HL-60 (cell line): Measurements from ENCODE around the gene SEMA4G.

Source experiments
- DNase-seq, 2 experiments: peaks; one replicate each; pipeline ENCODE4 v3.0.0-alpha.2; 2010 to 2020; ENCODE audit warnings: low read depth in 1 of 2, low spot score in 1 of 2
- H3K27ac ChIP-seq: fragments of 250-450 bp; sonication (Bioruptor Pico); replicated peaks from 2 replicates; pipeline ENCODE4 v1.5.1; 2020; ENCODE audit warnings: mild to moderate bottlenecking, moderate library complexity
- H3K27me3 ChIP-seq: fragments of 250-450 bp; sonication (Bioruptor Pico); 2 replicates; pipeline ENCODE4 v1.5.1; 2021; ENCODE audit warnings: mild to moderate bottlenecking, moderate library complexity; ENCODE audit not compliant: insufficient read depth, poor library complexity, severe bottlenecking
- H3K4me3 ChIP-seq: replicated peaks from 2 replicates; pipeline ENCODE4 v1.5.1; 2011; ENCODE audit warnings: mild to moderate bottlenecking, control low read depth, low read length; ENCODE audit not compliant: insufficient read depth
- CTCF ChIP-seq: IDR thresholded peaks from one replicate; pipeline ENCODE4 v1.5.1; 2011; ENCODE audit warnings: low read length, control low read depth, inconsistent platforms; ENCODE audit not compliant: insufficient read depth
- GABPA ChIP-seq: IDR thresholded peaks from 2 replicates; pipeline ENCODE4 v1.6.1; 2012; ENCODE audit warnings: low read depth
- POLR2AphosphoS5 ChIP-seq: IDR thresholded peaks from 2 replicates; pipeline ENCODE4 v1.6.1; 2012; ENCODE audit warnings: low read depth
- REST ChIP-seq: IDR thresholded peaks from 2 replicates; pipeline ENCODE4 v1.6.1; 2012; ENCODE audit warnings: low read depth; ENCODE audit not compliant: insufficient replicate concordance
- SPI1 ChIP-seq: IDR thresholded peaks from 2 replicates; pipeline ENCODE4 v1.6.1; 2012; ENCODE audit warnings: low read depth, mild to moderate bottlenecking, borderline replicate concordance

Gene SEMA4G

DNA sequence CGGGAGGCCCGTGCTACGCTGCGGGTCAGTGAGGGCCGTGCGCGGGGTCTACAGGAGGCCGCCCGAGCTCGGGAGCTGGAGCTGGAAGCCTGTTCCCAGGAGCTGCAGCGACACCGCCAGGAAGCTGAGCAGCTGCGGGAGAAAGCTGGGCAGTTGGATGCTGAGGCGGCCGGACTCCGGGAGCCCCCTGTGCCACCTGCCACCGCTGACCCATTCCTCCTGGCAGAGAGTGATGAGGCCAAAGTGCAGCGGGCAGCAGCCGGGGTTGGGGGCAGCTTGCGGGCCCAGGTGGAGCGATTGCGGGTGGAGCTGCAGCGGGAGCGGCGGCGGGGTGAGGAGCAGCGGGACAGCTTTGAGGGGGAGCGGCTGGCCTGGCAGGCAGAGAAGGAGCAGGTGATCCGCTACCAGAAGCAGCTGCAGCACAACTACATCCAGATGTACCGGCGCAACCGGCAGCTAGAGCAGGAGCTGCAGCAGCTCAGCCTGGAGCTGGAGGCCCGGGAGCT, 37.3 kb downstream of the SEMA4G start:
- Histone ChIP-seq H3K27ac (no peak overlapping the region), H3K4me3 (no peak overlapping the region), H3K27me3 (no peaks in the 10 kb centered on the region)
- DNase-seq = no peak
- TF ChIP-seq GABPA = no peak
- no peak for TF ChIP-seq POLR2AphosphoS5
- TF ChIP-seq REST = no peak

GRCh38 chr10:101007099-101007711, 37.9 kb downstream of the SEMA4G start:
- H3K4me3 ChIP-seq = no peak overlapping the region
- H3K27ac ChIP-seq = no peak overlapping the region
- TF ChIP-seq POLR2AphosphoS5 (no peak), SPI1 (no peak)
- no peaks in the 10 kb centered on the region for H3K27me3 ChIP-seq
- DNase-seq = no peak

GRCh38 chr10:101007915-101008822, 38.9 kb downstream of the SEMA4G start:
- DNase-seq = no peak
- H3K4me3 ChIP-seq = no peak overlapping the region
- TF ChIP-seq SPI1 (no peak), GABPA (no peak), CTCF (no peak), POLR2AphosphoS5 (no peak), REST (no peak)
- no peak overlapping the region for H3K27ac ChIP-seq
- no peaks in the 10 kb centered on the region for H3K27me3 ChIP-seq

- H3K4me3 ChIP-seq = no peak overlapping the region
- no peaks in the 10 kb centered on the region for H3K27me3 ChIP-seq
- no peak for DNase-seq
- TF ChIP-seq GABPA = no peak
- TF ChIP-seq POLR2AphosphoS5 = no peak
- no peak for TF ChIP-seq SPI1
- no peak for TF ChIP-seq REST
- no peak for TF ChIP-seq CTCF
- H3K27ac ChIP-seq = no peak overlapping the region
Observed at GRCh38 chr10:101008823-101009423, 39.6 kb downstream of the SEMA4G start.
